Stimulated activated CD4-positive, alpha-beta T cell treated with anti-CD3 and anti-CD28 coated beads, TNF-alpha, amount 100 ng/mL, for 48 hours (primary cell): ENCODE measurements around the gene AP1AR.
A peak's percentile ranks its signal among the peaks of the same experiment; 100 is the strongest.

ENCODE experiments used
- DNase-seq, 3 donors: peaks; one replicate each; pipeline ENCODE4 v3.0.0-alpha.2; 2020; ENCODE audit warnings: low read depth in 3 of 3

The AP1AR gene

DNA sequence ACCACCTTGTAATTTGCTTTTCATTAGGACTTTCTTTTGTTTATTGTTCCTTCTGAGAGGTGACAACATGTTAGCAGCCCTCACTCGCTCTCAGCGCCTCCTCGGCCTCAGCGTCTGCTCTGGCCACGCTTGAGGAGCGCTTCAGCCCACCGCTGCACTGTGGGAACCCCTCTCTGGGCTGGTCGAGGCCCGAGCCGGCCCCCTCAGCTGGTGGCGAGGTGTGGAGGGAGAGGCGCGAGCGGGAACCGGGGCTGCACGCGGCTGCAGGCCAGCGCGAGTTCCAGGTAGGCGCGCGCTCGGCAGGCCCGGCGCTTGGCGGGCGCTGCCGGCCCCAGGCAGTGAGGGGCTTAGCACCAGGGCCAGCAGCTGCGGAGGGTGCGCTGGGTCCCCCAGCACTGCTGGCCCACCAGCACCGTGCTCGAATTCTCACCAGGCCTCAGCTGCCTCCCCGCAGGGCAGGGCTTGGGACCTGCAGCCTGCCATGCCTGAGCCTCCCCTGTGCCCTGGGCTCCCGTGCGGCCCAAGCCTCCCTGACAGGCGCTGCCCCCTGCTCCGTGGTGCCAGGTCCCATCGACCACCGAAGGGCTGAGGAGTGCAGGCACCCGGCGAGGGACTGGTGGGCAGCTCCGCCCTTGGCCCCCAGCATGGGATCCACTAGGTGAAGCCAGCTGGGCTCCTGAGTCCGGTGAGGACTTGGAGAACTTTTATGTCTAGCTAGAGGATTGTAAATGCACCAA lies 9.2 kb upstream of the AP1AR start:
- no peak for DNase-seq

DNA sequence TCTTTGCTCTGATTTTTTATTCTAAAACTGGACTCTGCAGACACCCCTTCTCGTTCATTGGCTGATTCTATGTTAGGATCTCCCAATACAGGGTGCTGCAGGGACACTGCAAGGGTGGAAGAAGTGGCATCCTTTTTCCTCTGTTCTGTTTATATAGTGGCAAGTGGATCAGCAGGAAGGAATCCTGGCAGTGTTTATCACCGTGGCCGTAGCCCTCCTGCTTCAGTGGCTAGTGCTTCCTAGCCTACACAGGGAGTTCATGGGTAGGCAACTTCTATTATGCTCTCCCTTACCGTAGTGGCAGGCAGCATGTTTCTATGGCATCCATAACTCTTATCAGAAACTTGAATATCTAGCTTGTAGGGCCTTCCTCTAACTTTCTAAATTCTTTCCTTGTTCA lies 6.4 kb upstream of the AP1AR start:
- no peak for DNase-seq

DNA sequence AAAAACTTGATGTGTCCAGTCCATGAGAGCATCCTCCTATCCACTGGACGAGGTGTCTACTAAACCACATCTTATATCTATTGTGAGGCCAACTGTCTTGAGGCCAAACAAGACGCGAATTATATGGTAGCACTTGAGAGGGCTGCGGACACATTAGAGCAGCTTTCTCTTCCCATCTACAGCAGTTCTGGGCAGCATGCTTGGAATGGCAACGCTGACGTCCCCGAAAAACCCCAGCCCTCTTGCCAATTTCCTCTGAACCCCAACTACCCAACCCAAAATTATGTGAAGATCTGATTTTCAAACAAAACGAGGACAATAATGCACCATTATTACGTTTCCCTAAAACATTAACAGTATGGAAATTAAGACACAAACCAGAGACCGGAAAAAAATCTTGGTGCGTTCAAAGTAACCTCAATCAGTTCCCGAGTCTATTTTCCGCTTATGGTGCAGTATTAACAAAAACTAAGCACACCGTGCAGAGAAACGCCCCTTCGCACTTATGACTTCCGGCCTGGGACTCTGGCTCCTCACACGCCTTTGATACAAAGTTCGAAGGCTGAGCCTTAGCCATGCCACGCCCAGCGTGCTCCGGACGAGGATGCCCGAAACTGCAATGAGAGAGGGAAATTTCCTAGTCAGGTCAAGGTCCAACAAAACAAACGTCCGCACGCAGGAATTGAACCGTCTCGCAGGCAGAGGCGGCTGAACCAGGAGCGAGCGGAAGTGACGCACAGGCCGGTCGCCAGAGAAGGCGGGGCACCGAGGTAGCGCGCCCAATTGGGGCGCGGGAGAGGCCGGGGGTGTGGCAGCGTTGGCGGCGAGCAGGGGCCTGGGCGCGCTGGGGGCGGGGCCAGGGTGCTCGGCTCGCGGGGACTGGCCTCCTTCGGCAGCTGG lies 458 bp upstream of the AP1AR start:
- DNase-seq: peak; percentile 93 to 97 (median 94)

DNA sequence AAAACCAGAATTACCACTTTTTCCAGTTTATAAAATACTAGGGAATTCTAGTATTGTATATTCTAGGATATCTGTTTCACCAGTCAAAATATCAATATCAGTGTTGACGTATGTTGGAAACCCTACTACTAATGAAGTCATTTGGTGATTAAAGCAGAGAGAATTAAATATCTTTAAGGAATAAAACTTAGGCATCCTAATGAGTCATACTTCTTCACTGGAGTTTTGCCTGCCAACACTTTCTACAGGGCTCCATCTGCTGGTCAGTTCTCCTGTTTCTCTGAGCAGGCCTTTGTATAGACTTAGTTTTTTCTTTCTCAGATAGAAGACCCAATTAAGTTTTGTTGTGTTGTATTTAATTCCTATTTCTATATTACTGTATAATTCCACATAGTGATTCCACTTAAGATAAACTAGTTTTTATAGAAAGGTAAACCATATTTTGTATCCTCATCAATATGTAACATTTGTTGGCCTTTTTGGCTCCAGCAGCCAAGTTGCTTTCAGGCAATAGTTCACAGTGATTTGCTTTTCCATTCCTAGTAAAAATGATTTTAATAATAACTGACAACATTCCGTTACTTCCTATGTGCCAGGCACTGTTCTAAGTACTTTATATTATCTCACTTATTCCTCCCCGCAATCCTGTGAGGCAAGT lies 3.5 kb downstream of the AP1AR start:
- DNase-seq: peak in 2 of 3 donors; percentile 16 to 20

DNA sequence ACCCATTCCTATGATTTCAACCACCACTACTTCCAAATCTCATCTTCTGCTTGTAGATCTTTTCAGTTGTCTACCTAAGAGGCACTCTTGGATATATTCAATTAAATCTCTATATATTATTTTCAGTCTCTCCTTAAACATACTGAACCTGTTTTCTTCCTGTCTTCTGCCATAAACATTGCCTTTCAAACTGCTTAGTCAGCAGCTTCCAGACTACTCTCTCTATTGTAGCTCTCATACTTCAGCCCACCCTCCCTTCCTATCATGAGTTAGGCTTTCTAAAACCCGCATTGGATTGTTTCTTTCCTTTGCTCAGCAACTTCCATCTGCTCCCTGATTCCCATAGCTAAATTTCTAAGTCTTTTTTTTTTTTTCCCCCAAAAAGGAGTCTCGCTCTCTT lies 4.5 kb downstream of the AP1AR start:
- DNase-seq: no peak

DNA sequence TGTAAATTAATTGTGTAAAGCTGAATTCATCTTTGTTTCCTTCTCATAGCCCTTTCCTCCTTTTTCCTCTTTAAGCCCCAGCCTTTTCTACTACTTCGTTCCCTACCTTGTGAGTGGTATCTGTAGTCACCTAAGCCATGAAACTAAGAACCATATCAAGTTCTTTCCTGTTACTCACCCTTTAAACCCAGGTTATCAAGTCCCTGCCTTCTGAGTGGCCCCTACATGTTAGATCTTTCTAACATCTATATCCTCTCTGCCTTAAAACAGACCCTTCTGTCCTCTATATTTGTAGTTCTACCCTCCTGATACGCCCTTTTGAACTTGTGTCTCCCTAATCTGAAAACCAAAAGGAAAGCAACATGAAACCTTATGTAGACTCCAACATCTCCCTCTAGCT lies 7.2 kb downstream of the AP1AR start:
- DNase-seq: no peak

DNA sequence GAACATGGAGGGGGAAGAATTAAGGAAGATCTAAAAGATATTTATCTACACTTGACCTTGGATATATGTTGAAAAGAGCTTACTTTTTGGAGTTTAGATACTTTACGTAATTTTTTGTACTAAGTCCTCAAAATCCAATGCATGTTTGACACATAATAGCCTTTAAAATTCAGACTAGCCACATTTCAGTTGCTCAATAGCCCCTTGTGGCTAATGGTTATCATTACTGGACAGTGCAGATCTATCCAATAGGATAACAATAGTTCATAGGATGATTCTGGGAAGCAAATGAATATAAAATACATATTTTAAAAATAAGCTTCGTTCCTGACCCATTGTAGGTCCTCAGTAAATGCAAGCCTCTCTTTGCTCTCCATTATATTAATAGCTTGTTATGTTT lies 13.8 kb downstream of the AP1AR start:
- DNase-seq: no peak

DNA sequence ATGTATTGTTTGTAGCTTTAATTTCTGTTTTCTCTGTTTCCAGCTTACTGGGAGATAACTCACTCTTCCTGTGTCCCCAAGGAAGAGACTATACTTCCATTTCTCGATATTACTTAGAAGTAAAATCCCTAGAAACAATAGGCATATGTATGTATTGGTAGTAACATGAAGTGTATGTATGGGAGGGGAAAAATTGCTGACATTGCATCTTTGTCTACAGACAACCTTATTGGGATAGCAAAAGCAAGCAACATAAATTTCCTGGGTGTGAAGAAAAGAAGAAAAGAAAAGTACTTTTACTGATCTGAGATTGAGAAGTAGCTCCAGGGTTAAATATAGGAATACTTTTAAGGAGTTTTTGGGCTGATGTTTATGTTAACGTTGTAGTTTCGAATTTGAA lies 15.4 kb downstream of the AP1AR start:
- DNase-seq: no peak

DNA sequence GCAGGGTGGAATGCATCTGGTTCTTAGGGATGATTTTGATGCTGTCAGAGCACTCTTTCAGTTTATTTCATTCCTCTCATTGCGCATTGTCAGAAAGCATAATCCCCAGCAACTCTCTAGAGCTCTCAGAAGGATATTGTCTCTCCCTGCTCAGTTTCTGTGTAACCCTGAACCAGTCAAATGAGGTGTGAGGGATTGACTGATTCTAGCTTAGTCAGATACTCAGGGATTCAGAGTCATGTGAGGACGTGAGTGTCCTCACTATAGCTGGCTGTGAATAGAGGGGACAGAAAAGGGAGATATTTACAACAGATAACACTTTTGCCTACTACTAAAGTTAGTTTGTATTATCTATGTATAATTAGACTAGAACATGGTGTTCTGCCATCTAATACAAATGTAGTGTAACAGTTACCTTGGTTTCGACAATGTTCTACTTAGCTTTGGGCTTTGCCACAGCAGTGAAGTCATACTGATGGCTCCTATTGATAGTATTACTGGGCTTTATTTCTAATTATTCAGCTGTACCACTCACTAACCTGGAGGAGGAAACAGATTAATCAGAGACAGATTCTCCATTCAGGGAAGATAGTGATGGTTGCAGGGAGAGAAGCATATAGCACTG lies 19.5 kb downstream of the AP1AR start:
- DNase-seq: no peak

DNA sequence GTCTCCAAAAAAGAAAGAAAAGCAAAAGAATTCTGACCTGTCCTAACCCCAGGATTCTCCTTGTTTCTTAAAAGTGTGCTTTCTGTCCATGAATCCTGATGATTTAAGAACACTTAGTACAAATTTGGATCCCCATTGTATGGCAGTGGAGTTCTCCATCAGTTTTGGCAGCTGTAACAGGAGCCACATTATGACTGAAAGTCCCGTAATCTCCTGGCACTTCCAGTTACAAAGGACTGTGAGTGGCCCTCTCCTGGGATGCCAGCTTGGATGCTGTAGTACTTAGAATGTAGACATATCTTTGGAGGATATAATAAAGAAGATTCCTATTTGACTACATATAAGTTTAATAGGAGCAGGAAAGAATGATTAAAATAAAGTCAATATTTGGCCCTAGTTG lies 20.6 kb downstream of the AP1AR start:
- no peak for DNase-seq

DNA sequence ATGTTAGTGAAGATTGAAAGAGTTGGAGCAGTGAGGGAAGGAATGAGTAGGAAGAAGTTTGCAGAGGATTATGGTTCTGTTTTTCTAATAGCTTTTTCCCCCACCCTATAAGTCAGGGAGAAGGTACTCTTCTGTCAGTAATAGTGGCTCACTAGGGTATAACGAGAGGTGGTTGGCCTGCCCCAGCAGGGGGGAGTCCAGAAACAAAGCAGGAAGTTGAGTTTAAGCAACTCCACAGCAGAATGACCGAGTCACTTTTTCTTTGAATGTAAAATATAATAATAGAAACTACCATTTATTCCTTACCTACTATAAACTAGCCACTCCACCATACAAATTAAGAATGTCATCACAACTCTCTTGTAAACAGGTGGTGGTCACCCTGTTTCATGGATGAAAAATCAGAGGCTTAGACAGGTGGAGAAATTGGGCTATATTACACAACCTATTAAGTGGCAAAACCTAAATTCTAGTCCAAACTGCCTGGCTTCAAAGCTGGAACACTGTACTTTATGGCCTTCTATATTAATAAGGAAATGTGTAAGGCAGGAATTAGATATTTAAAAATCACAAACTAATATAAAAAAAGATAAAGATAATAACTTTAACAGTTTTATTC lies 21.9 kb downstream of the AP1AR start:
- no peak for DNase-seq

DNA sequence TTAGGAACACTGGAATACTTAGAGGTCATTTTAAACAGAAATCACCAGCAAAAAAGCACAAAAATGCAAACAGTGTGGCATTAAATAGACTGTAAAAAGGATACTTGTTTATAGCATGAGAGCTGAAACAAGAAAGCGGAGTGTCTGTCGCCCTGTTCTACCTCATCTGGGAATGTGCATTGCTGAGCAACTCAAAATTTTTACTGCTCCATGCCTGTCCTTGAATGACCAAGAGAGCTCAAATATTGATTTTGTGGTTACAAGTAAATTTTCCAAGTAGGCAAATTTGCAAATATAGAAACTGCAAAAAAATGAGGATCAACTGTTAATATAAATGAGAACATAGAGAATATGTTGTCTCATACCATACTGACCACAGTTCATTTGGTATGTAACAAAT lies 25.5 kb downstream of the AP1AR start:
- DNase-seq: no peak

DNA sequence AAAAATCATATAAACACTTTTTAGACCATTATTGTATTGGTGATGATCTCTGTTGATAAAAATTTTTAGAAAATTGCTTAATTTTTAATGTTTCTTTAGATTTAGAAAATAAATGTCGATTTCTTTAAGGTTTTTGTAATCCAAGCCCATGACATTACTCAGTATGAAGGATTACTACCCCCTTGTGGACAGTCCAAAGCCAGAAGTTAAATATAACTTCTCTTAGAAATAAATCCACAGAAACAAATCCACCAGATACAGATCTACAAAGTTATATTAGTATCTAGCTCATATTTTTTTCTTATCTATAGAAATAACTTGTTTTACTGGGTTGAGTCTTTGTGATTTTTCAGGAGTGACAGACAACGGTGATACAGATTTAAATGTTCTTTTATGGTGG lies 35.2 kb downstream of the AP1AR start:
- DNase-seq: no peak

DNA sequence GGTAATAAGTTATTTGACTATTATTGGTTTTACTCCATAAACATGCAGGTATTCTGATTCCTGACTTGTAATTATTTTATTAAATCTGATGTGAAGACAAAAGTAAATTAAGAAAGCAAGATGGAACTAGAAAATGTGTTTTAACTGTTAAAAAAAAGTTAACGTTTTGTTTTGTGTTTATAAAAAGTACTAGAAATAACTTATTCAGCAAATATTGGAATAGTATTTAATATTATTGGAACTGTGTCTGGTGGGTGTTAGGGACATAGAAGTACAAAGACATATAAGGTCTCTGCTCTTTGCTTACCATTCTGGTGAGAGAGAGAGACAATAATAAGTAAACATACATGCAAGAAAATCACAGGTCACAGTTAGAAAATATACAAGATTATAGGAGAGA lies 38.5 kb downstream of the AP1AR start:
- no peak for DNase-seq

DNA sequence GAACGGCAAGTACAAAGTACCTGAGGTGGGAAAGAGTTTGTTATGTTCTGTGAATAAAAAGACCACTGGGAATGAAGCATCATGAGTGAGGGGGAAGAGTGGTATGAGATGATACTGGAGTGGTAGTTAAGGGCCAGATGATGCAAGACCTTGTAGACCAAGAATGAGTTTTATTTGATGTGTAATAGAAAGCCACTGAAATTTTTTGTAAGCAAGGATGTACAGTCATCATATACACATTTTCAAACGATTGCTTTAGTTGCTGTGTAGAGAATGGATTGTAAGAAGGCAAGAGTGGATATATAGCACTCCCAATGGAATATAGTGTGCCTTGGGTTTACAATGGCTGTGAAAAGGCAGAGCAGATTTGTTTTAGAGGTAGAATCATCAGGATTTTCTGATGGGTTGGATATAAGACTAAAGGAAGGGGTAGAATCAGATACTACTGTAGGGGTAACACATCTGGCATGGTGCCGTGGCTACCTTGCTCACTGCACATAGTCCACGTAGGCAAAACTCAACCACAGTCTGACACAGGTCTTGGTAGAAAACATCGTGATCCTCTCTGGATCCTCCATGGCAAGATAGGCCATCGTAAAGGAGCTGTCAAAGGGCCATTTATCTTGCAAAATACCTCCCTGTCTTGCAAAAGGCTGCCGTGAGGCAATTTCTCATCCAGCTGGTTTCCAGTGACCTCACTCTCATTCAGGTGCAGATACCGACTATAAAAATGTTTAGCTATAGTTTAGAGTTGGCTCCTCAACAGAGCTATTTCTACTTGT lies 39.2 kb downstream of the AP1AR start:
- DNase-seq: no peak

DNA sequence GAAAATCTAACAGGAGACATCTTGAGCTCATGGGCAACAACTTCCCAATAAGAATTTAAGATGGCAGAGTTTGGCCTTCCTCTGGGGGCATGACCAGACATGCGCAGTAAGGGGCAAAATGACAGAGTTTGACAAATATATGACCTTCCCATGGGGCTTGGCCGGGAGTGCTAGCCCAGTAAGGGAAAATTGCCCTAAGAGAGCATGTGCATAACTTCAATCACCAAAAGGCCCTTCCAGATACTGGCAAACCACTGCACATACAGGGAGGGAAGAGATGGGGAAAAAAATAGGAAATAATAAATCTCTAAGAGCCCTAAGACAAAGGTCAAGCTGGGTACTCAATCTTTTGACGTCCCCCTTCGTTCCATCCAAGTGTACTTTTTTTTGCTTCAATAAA lies 40.7 kb downstream of the AP1AR start:
- no peak for DNase-seq

DNA sequence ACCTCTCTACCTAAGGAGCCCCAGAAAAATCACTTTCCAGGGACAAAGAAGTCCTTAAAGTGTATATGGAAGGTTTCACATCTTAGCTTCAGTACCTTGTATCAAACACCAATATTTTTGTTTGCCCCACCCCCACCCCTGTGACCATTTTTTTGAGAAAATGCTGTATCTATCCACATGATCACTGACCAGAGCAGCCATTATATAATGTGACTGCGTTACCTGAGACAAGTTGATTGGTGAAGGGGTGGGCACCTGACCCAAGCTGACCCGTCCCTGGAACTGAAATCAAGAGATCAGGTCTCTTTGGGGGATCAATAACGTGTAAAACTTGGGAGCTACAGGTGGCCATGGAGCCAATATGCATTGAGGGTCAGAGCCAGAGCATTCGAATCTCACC lies 43.4 kb downstream of the AP1AR start:
- DNase-seq: no peak

DNA sequence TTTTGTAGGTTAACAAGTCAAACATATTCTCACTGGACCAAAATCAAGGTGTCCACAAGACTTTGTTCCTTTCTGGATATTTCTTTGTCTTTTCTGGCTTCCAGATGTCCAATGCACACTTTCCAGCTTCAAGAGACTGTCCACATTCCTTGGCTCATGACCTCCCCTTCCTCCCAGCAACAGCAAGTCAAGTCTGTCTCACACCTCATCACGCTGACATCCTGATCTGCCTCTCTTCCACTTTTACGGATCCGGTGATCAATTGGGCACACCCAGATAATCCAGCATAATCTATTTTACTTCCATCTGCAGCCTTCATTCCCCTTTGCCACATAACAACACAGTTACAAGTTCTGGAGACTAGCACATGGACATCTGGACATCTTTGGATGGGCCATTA lies 44.5 kb downstream of the AP1AR start:
- no peak for DNase-seq

DNA sequence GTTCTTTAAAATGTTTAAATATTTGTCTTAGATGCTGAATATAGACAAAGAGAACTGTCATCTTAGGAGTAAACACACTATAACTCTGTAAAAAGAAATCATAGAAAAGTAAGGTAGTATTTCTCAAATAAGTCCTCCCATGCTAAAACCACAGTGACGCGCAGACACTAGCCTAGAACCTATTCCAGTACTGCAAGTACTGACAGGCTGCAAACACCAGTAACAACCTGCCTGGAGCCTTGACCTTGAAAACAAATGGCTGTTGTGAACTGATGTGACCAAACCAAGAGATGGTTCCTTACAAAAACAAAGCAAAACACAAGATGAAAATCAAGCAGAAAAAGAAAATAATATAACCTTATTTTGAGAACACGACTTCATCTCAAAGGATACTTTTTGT lies 45.6 kb downstream of the AP1AR start:
- no peak for DNase-seq

DNA sequence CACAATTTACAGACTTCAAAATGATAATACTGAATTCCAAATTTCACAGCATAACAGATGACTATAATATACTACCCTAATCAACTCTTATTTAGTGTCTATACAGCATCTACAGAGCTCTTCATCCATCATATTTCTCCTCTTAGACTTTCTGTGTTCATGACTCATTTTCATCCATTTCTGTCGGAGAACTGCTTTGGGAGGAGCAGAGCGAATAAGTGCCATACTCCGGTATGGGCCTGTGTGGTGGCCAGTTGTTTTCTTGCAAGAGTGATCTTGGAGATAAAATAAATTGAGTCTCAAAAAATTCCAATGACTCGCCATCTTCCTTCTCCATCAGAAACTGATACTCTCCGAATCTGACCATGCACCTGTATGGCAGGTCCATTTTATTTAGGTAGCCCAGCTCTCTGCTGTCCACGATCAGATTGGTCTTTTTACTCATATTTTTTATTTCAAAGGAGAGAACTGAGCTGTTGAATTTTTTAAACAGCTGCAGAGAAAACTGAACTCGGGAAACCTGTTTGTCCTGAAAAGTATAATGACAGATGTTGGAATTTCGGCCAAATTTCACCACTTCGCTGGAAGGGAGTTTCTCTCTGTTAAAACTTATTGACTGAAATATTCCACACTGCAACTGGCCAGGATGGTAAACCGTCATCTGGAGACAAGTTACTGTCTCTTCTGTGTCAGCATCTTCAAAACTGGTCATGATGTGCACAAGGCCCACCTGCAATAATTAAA lies 46.3 kb downstream of the AP1AR start:
- DNase-seq: no peak
